Measurements from ENCODE around the gene ZCRB1. TPM values are rescaled to one million over a fixed set of nuclear protein-coding genes. Genes with fewer than 3 reads are reported as not detected.

The ZCRB1 gene
- total and polyA plus RNA-seq, 4 donors = 9.8 to 66.3 (median 16.4) TPM

DNA sequence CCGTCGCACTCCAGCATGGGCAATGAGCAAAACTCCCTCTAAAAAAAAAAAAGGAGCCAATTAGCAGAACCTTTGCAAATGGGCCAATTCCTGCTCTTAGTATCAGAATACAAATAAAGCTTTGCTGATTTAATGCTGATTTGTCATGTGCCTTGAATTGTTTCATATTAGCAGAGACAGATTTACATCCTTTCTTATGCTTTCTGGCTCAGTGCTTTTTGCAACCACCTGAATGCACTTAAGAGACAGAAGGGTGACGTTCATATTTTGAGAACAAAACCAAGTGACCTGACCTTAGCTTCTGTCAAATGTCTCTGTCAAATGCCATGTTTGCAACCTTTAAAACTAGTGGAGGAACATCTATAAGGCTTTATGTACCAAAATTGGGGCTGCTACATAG lies 44.0 kb downstream of the ZCRB1 start:
- Histone ChIP-seq H3K4me3 (ENCODE audit: low read depth in 1 of 3, low read length in 3 of 3) (no peak overlapping the region), H3K9ac (ENCODE audit: low read depth in 1 of 2, low read length in 2 of 2) (no peak overlapping the region)

DNA sequence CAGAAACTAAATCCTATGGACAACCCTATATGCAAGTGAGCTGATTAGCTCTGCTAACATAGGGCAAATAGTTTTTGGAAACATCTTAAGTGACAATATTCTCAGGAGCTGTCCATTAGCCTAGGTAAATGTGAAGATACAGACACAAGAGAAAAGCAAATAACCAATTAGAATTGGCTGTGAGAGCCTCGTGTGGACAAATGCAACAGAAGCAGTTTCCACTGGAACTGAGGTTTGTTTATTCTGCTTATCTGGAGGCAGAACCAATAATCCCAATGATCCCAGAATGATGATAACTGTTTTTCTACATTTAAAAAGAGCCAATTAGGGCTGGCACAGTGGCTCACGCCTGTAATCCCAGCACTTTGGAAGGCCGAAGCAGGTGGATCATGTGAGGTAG lies 44.6 kb downstream of the ZCRB1 start:
- WGBS = 20% methylated on average over 3 of the region's 3 CpGs
- no peak overlapping the region for H3K27ac ChIP-seq (ENCODE audit: low read depth in 1 of 2, low read length in 2 of 2)
- no peaks in the 10 kb centered on the region for H3K9me3 ChIP-seq (ENCODE audit: control insufficient read depth in 4 of 4, low read length in 3 of 4)
- no peaks in the 10 kb centered on the region for H3K27me3 ChIP-seq (ENCODE audit: control insufficient read depth in 4 of 4, insufficient read depth in 4 of 4, low read length in 3 of 4)
- no peak overlapping the region for H3K9ac ChIP-seq (ENCODE audit: low read depth in 1 of 2, low read length in 2 of 2)
- DNase-seq (ENCODE audit: low spot score) = no peak
- H3K4me1 ChIP-seq (ENCODE audit: control insufficient read depth in 4 of 4, insufficient read depth in 4 of 4, low read length in 3 of 4) = peaks cover 0 to 17% (median 12%) of the 10 kb centered on the region in 4 donors
- H3K4me3 ChIP-seq (ENCODE audit: low read depth in 1 of 3, low read length in 3 of 3) = no peak overlapping the region
- no peaks in the 10 kb centered on the region for H3K36me3 ChIP-seq (ENCODE audit: control insufficient read depth in 4 of 4, insufficient read depth in 3 of 4, low read depth in 1 of 4, low read length in 3 of 4)
- TF ChIP-seq GABPA (IDR thresholded peaks at IDR 0.05 in 1 of 2, conservative IDR thresholded peaks at IDR 0.05 in 1 of 2) (no peak), YY1 (IDR thresholded peaks at IDR 0.05) (no peak), NR2F2 (IDR thresholded peaks at IDR 0.05) (no peak), HNF4G (IDR thresholded peaks at IDR 0.05) (no peak), JUND (IDR thresholded peaks at IDR 0.05) (no peak), EGR1 (IDR thresholded peaks at IDR 0.05; ENCODE audit: low read depth in 2 of 2) (peak in 1 of 2 donors; percentile 12), RAD21 (IDR thresholded peaks at IDR 0.05) (peak in 1 of 2 donors; percentile 12), SP1 (IDR thresholded peaks at IDR 0.05) (peak; percentile 30), TAF1 (conservative IDR thresholded peaks at IDR 0.05) (no peak), HNF4A (conservative IDR thresholded peaks at IDR 0.05) (peak; percentile 21 to 51), RXRA (IDR thresholded peaks at IDR 0.05) (peak; percentile 36 to 56), FOXA2 (IDR thresholded peaks at IDR 0.05) (peak; percentile 51)
- TF ChIP-seq, protein P1, sequence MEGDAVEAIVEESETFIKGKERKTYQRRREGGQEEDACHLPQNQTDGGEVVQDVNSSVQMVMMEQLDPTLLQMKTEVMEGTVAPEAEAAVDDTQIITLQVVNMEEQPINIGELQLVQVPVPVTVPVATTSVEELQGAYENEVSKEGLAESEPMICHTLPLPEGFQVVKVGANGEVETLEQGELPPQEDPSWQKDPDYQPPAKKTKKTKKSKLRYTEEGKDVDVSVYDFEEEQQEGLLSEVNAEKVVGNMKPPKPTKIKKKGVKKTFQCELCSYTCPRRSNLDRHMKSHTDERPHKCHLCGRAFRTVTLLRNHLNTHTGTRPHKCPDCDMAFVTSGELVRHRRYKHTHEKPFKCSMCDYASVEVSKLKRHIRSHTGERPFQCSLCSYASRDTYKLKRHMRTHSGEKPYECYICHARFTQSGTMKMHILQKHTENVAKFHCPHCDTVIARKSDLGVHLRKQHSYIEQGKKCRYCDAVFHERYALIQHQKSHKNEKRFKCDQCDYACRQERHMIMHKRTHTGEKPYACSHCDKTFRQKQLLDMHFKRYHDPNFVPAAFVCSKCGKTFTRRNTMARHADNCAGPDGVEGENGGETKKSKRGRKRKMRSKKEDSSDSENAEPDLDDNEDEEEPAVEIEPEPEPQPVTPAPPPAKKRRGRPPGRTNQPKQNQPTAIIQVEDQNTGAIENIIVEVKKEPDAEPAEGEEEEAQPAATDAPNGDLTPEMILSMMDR (IDR thresholded peaks at IDR 0.05; ENCODE audit: low read depth, low read length, missing input control) = no peak
- TF ChIP-seq, protein P2, sequence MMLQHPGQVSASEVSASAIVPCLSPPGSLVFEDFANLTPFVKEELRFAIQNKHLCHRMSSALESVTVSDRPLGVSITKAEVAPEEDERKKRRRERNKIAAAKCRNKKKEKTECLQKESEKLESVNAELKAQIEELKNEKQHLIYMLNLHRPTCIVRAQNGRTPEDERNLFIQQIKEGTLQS (IDR thresholded peaks at IDR 0.05) = no peak
- TF ChIP-seq, protein P3, sequence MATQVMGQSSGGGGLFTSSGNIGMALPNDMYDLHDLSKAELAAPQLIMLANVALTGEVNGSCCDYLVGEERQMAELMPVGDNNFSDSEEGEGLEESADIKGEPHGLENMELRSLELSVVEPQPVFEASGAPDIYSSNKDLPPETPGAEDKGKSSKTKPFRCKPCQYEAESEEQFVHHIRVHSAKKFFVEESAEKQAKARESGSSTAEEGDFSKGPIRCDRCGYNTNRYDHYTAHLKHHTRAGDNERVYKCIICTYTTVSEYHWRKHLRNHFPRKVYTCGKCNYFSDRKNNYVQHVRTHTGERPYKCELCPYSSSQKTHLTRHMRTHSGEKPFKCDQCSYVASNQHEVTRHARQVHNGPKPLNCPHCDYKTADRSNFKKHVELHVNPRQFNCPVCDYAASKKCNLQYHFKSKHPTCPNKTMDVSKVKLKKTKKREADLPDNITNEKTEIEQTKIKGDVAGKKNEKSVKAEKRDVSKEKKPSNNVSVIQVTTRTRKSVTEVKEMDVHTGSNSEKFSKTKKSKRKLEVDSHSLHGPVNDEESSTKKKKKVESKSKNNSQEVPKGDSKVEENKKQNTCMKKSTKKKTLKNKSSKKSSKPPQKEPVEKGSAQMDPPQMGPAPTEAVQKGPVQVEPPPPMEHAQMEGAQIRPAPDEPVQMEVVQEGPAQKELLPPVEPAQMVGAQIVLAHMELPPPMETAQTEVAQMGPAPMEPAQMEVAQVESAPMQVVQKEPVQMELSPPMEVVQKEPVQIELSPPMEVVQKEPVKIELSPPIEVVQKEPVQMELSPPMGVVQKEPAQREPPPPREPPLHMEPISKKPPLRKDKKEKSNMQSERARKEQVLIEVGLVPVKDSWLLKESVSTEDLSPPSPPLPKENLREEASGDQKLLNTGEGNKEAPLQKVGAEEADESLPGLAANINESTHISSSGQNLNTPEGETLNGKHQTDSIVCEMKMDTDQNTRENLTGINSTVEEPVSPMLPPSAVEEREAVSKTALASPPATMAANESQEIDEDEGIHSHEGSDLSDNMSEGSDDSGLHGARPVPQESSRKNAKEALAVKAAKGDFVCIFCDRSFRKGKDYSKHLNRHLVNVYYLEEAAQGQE (IDR thresholded peaks at IDR 0.05) = peak; percentile 89
- TF ChIP-seq, protein P4, sequence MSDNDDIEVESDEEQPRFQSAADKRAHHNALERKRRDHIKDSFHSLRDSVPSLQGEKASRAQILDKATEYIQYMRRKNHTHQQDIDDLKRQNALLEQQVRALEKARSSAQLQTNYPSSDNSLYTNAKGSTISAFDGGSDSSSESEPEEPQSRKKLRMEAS (IDR thresholded peaks at IDR 0.05) = no peak

More for the DNA sequence above, 44.0 kb downstream of the ZCRB1 start:
- Histone ChIP-seq H3K27ac (ENCODE audit: low read depth in 1 of 2, low read length in 2 of 2) (no peak overlapping the region), H3K4me1 (ENCODE audit: control insufficient read depth in 4 of 4, insufficient read depth in 4 of 4, low read length in 3 of 4) (peaks cover 0 to 17% (median 12%) of the 10 kb centered on the region in 4 donors), H3K9me3 (ENCODE audit: control insufficient read depth in 4 of 4, low read length in 3 of 4) (no peaks in the 10 kb centered on the region), H3K36me3 (ENCODE audit: control insufficient read depth in 4 of 4, insufficient read depth in 3 of 4, low read depth in 1 of 4, low read length in 3 of 4) (no peaks in the 10 kb centered on the region), H3K27me3 (ENCODE audit: control insufficient read depth in 4 of 4, insufficient read depth in 4 of 4, low read length in 3 of 4) (no peaks in the 10 kb centered on the region)
- no peak for DNase-seq (ENCODE audit: low spot score)
- WGBS = 69% methylated on average over 3 of the region's 3 CpGs
- TF ChIP-seq RAD21 (IDR thresholded peaks at IDR 0.05) (no peak), SP1 (IDR thresholded peaks at IDR 0.05) (no peak), YY1 (IDR thresholded peaks at IDR 0.05) (no peak), EGR1 (IDR thresholded peaks at IDR 0.05; ENCODE audit: low read depth in 2 of 2) (no peak), GABPA (IDR thresholded peaks at IDR 0.05 in 1 of 2, conservative IDR thresholded peaks at IDR 0.05 in 1 of 2) (no peak), FOXA2 (IDR thresholded peaks at IDR 0.05) (no peak)
- TF ChIP-seq, protein P5, sequence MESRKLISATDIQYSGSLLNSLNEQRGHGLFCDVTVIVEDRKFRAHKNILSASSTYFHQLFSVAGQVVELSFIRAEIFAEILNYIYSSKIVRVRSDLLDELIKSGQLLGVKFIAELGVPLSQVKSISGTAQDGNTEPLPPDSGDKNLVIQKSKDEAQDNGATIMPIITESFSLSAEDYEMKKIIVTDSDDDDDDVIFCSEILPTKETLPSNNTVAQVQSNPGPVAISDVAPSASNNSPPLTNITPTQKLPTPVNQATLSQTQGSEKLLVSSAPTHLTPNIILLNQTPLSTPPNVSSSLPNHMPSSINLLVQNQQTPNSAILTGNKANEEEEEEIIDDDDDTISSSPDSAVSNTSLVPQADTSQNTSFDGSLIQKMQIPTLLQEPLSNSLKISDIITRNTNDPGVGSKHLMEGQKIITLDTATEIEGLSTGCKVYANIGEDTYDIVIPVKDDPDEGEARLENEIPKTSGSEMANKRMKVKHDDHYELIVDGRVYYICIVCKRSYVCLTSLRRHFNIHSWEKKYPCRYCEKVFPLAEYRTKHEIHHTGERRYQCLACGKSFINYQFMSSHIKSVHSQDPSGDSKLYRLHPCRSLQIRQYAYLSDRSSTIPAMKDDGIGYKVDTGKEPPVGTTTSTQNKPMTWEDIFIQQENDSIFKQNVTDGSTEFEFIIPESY (IDR thresholded peaks at IDR 0.05) = no peak
- TF ChIP-seq, protein P1 (IDR thresholded peaks at IDR 0.05; ENCODE audit: low read depth, low read length, missing input control) = no peak
